Activated CD4-positive, alpha-beta T cell treated with anti-CD3 and anti-CD28 coated beads, Interleukin-2, amount 50 U/mL, for 16 hours (primary cell): ENCODE measurements around the gene SCAMP5.

Experiments used
- DNase-seq: peaks from one replicate; pipeline ENCODE4 v3.0.0-alpha.2; 2020

The SCAMP5 gene

GRCh38 chr15:74977599-74977998, 17.8 kb upstream of the SCAMP5 start:
- peak; percentile 80 for DNase-seq

- no peak for DNase-seq
Observed at GRCh38 chr15:74978077-74978476, 17.3 kb upstream of the SCAMP5 start.

- DNase-seq: peak; percentile 62
Observed at GRCh38 chr15:74978503-74978902, 16.9 kb upstream of the SCAMP5 start.

- no peak for DNase-seq
Observed at GRCh38 chr15:74982183-74982582, 13.2 kb upstream of the SCAMP5 start.

GRCh38 chr15:74983725-74984231, 11.6 kb upstream of the SCAMP5 start:
- DNase-seq: peak; percentile 86

- peak; percentile 51 for DNase-seq
Observed at GRCh38 chr15:74988007-74988800, 7.2 kb upstream of the SCAMP5 start.

GRCh38 chr15:74989527-74989926, 5.8 kb upstream of the SCAMP5 start:
- no peak for DNase-seq

- no peak for DNase-seq
Observed at GRCh38 chr15:74992619-74993018, 2.7 kb upstream of the SCAMP5 start.

- no peak for DNase-seq
Observed at GRCh38 chr15:74994236-74994635, 1.1 kb upstream of the SCAMP5 start.

- no peak for DNase-seq
Observed at GRCh38 chr15:74994685-74995084, 678 bp upstream of the SCAMP5 start.

GRCh38 chr15:74995779-74996765, 709 bp downstream of the SCAMP5 start:
- DNase-seq: no peak

- no peak for DNase-seq
Observed at GRCh38 chr15:74997141-74997540, 1.8 kb downstream of the SCAMP5 start.

GRCh38 chr15:74997543-74997942, 2.2 kb downstream of the SCAMP5 start:
- DNase-seq: no peak

GRCh38 chr15:75001310-75001709, 5.9 kb downstream of the SCAMP5 start:
- no peak for DNase-seq

GRCh38 chr15:75002398-75002797, 7.0 kb downstream of the SCAMP5 start:
- DNase-seq: no peak

- no peak for DNase-seq
Observed at GRCh38 chr15:75007216-75007615, 11.9 kb downstream of the SCAMP5 start.

- no peak for DNase-seq
Observed at GRCh38 chr15:75008221-75008625, 12.9 kb downstream of the SCAMP5 start.

- no peak for DNase-seq
Observed at GRCh38 chr15:75008629-75009326, 13.4 kb downstream of the SCAMP5 start.

- DNase-seq: no peak
Observed at GRCh38 chr15:75016431-75016830, 21.1 kb downstream of the SCAMP5 start.

- no peak for DNase-seq
Observed at GRCh38 chr15:75019916-75020315, 24.6 kb downstream of the SCAMP5 start.

- DNase-seq: no peak
Observed at GRCh38 chr15:75021341-75021740, 26.0 kb downstream of the SCAMP5 start.

- DNase-seq: no peak
Observed at GRCh38 chr15:75022783-75023180, 27.4 kb downstream of the SCAMP5 start.
